ENCODE measurements around the gene GNAT1.

The GNAT1 gene

DNA sequence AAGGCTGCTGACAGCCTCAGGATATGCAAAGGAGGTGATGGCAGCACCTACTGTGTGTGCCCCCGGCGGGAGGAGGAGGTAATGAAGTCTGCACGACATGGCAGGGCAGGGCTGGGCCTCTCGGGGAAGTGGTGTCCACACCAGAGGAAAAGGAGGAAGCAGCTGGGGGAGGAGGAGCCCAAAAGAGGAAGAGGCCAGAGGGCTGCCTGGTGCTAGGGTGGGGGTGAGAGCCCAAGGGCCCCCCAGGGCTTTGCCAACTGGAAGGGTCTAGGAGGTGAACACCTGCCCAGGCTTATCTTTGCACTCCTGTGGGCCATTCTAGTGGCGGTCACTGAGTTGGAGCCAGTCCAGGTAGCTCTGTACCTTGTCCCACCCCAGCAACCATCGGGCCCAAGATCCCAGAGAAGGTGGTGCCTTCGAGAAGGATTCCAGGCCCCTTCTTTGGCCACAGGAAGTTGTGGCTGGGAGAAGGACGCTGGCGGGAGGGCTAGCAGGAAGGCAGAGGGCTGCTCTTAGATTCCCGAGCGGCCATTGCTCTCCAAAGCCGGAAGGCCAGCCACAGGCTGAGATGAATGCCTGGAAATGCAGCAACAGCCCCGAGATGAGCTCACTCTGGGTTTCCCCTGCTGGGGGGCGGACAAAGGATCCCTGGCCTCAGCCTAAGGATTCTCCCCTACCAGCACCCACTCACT, 51.6 kb downstream of the GNAT1 start:
- peak; percentile 76 for DNase-seq (ENCODE audit: low read depth)

DNA sequence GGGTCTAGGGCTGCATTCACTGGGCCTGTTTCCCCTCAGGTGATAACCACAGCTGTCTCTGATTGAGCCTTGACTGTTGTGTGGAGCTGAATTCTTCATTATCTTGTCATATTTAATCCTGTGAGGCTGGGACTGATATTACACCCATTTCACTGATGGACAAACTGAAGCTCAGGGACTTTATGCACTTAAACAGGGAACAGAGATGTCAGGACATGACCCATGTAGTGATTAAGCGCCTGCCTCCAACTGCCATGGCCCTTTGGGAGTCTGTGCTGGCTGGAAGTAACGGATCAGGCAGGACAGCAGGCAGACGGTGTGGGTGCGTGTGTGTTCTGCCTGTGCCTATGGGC, 52.1 kb downstream of the GNAT1 start:
- DNase-seq (ENCODE audit: low read depth): no peak

- DNase-seq (ENCODE audit: low read depth): peak; percentile 39
These were observed 53.4 kb downstream of the GNAT1 start for GRCh38 chr3:50244813-50245212.

DNA sequence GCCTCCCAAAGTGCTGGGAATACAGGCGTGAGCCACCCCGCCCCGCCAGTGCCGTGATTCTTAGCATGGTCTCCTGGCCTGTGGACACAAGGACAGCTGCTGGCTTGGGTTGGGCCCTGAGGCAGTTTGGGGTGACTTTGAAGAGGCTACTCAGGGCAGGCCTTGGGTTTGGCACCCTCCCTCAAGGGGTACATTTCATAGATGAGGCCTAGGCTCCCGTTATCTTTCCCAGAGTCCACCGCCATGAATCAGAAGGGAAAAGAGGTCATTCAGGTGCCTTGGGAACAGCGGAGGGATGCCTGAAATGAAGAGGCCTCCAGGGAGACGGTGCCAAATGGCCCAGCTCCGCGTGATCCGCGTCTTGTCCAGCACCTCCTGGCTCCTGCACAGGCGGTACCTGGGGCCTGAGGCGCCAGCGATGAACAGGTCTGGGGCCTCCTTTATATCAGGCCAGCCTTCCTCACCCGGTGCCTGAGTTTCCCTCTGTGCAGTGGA, 53.9 kb downstream of the GNAT1 start:
- DNase-seq (ENCODE audit: low read depth): peak; percentile 68

- peak; percentile 32 for DNase-seq (ENCODE audit: low read depth)
These were observed 54.6 kb downstream of the GNAT1 start for GRCh38 chr3:50245831-50246516.

DNA sequence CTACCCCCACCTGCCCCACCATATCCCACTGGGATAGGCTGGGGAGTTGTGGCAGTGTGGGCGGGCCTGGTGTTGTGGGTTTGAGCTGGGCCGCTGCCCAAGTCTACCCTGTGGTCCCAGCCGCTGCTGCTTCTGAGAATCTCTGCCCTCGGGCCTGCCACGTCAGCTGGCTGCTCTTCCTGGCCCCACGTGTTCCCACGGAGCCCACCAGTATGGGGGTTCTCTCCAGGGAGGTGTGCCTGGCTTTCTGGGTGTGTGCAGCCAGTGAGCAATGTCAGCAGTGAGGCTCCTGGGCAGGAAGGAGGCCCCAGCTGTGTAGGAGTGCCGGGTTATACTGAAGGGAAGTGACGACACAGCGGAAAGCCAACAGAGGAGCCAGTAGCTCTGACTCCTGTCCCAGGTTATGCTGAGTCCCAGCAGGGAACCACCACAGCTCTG, 55.1 kb downstream of the GNAT1 start:
- DNase-seq (ENCODE audit: low read depth): peak; percentile 99

Measured in amniotic epithelial cell (primary cell).